Activated naive CD8-positive, alpha-beta T cell treated with anti-CD3 and anti-CD28 coated beads, Interleukin-2, amount 10 ng/mL, durations not matched to agents 7 days and 5 days (primary cell): ENCODE measurements around the gene SLC7A4. TPM values are rescaled to one million over a fixed set of nuclear protein-coding genes. Genes with fewer than 3 reads are reported as not detected.
"Not testable (repeated sequence)": the region's sequence is repeated elsewhere in the genome, so short reads cannot be mapped to it uniquely, and the experiment has no call there.

Source experiments
- ATAC-seq: fragments of 150-1000 bp; cut with Tn5 transposase; one replicate; pipeline ENCODE4 v1.10.0; 2021; ENCODE audit warnings: low read depth, moderate library complexity
- POLR2A ChIA-PET: fragments of 350-600 bp; sonication (Branson Sonifier 250); formaldehyde crosslinking; loops from one replicate; lab custom pipeline; 2021; ENCODE audit warnings: antibody characterized with exemption; lab: Charles Lee
- DNase-seq: peaks from one replicate; pipeline ENCODE4 v3.0.0; 2021
- H3K27ac Mint-ChIP-seq: one replicate; pipeline ENCODE4 v1.8.0; 2022; ENCODE audit warnings: mild to moderate bottlenecking, mixed read lengths
- H3K27me3 Mint-ChIP-seq: one replicate; pipeline ENCODE4 v1.8.0; 2022; ENCODE audit warnings: mild to moderate bottlenecking, moderate library complexity, mixed read lengths
- H3K36me3 Mint-ChIP-seq: one replicate; pipeline ENCODE4 v1.8.0; 2021; ENCODE audit warnings: mild to moderate bottlenecking, mixed read lengths
- H3K4me1 Mint-ChIP-seq: one replicate; pipeline ENCODE4 v1.8.0; 2021; ENCODE audit warnings: mixed read lengths
- H3K4me3 Mint-ChIP-seq: one replicate; pipeline ENCODE4 v1.8.0; 2022; ENCODE audit warnings: mild to moderate bottlenecking, moderate library complexity, mixed read lengths
- H3K9me3 Mint-ChIP-seq: one replicate; pipeline ENCODE4 v1.8.0; 2021; ENCODE audit warnings: mixed read lengths
- total RNA-seq, 2 experiments: library from RNA; stranded (reverse); gene quantifications; one replicate each; pipeline ENCODE4 v1.2.3, GENCODE V29; 2021

SLC7A4 gene
- 1 to 10 TPM in 1 of 2 experiments, under 1 TPM in 1; 0.79 to 1.2 TPM for total RNA-seq

GRCh38 chr22:21032037-21032867 lies at the start of gene SLC7A4:
Gene SLC7A4 (minus strand): TSS chr22:21032561. CDS start chr22:21031812, 749 bp downstream.
- Mint-ChIP-seq H3K4me3 (peak within 1 kb of the TSS; percentile 51), H3K27me3 (peaks cover 40% of the 10 kb centered on the region), H3K36me3 (no peaks in the 10 kb centered on the region), H3K27ac (no peak within 1 kb of the TSS), H3K9me3 (no peaks in the 10 kb centered on the region), H3K4me1 (peaks cover 5% of the 10 kb centered on the region)
- ATAC-seq, result peak; percentile 52
- DNase-seq, result no peak
- POLR2A ChIA-PET, result interaction anchor here (0.8 kb wide), 1 partner anchor 30 kb away, joined by 4 read pairs; the partner anchor contains the start of gene THAP7

GRCh38 chr22:21080435-21081137 lies 48.2 kb upstream of the SLC7A4 start:
- Mint-ChIP-seq H3K4me1 (no peaks in the 10 kb centered on the region), H3K36me3 (no peaks in the 10 kb centered on the region), H3K27me3 (peaks cover 5% of the 10 kb centered on the region), H3K9me3 (no peaks in the 10 kb centered on the region), H3K27ac (no peak overlapping the region), H3K4me3 (no peak overlapping the region)
- ATAC-seq (no peak), DNase-seq (no peak)
- POLR2A ChIA-PET, result no interaction called here

GRCh38 chr22:21079493-21079892 lies 47.1 kb upstream of the SLC7A4 start:
- ATAC-seq (no peak), DNase-seq (no peak)
- Mint-ChIP-seq H3K27ac (no peak overlapping the region), H3K4me3 (no peak overlapping the region), H3K36me3 (no peaks in the 10 kb centered on the region), H3K4me1 (no peaks in the 10 kb centered on the region), H3K27me3 (peaks cover under 1% of the 10 kb centered on the region), H3K9me3 (no peaks in the 10 kb centered on the region)
- POLR2A ChIA-PET, result no interaction called here

GRCh38 chr22:21078916-21079315 lies 46.6 kb upstream of the SLC7A4 start:
- DNase-seq (no peak), ATAC-seq (no peak)
- no peaks in the 10 kb centered on the region for H3K36me3 Mint-ChIP-seq
- no peak overlapping the region for H3K4me3 Mint-ChIP-seq
- POLR2A ChIA-PET, result no interaction called here
- no peaks in the 10 kb centered on the region for H3K4me1 Mint-ChIP-seq
- no peaks in the 10 kb centered on the region for H3K9me3 Mint-ChIP-seq
- no peak overlapping the region for H3K27ac Mint-ChIP-seq
- H3K27me3 Mint-ChIP-seq, result no peaks in the 10 kb centered on the region

GRCh38 chr22:21077884-21078508 lies 45.6 kb upstream of the SLC7A4 start:
- Mint-ChIP-seq H3K27me3 (no peaks in the 10 kb centered on the region), H3K4me1 (no peaks in the 10 kb centered on the region), H3K9me3 (no peaks in the 10 kb centered on the region), H3K4me3 (no peak overlapping the region), H3K27ac (no peak overlapping the region), H3K36me3 (no peaks in the 10 kb centered on the region)
- DNase-seq (no peak), ATAC-seq (no peak)
- POLR2A ChIA-PET, result no interaction called here

GRCh38 chr22:21076912-21077625 lies 44.7 kb upstream of the SLC7A4 start:
- ATAC-seq (no peak), DNase-seq (no peak)
- Mint-ChIP-seq H3K36me3 (no peaks in the 10 kb centered on the region), H3K9me3 (no peaks in the 10 kb centered on the region), H3K4me1 (no peaks in the 10 kb centered on the region), H3K27ac (no peak overlapping the region), H3K27me3 (no peaks in the 10 kb centered on the region), H3K4me3 (no peak overlapping the region)
- POLR2A ChIA-PET, result interaction anchor here (0.6 kb wide), 1 partner anchor 53 kb away, joined by 3 read pairs; no protein-coding TSS in a partner anchor

GRCh38 chr22:21075516-21076138 lies 43.3 kb upstream of the SLC7A4 start:
- no peaks in the 10 kb centered on the region for H3K9me3 Mint-ChIP-seq
- no peaks in the 10 kb centered on the region for H3K27me3 Mint-ChIP-seq
- H3K27ac Mint-ChIP-seq, result no peak overlapping the region
- POLR2A ChIA-PET, result no interaction called here
- H3K4me1 Mint-ChIP-seq, result no peaks in the 10 kb centered on the region
- H3K36me3 Mint-ChIP-seq, result no peaks in the 10 kb centered on the region
- DNase-seq (no peak), ATAC-seq (no peak)
- H3K4me3 Mint-ChIP-seq, result no peak overlapping the region

GRCh38 chr22:21074102-21074715 lies 41.8 kb upstream of the SLC7A4 start:
- H3K4me1 Mint-ChIP-seq, result no peaks in the 10 kb centered on the region
- no peak overlapping the region for H3K27ac Mint-ChIP-seq
- POLR2A ChIA-PET, result no interaction called here
- peaks cover 3% of the 10 kb centered on the region for H3K27me3 Mint-ChIP-seq
- no peak overlapping the region for H3K4me3 Mint-ChIP-seq
- H3K36me3 Mint-ChIP-seq, result no peaks in the 10 kb centered on the region
- DNase-seq (no peak), ATAC-seq (no peak)
- H3K9me3 Mint-ChIP-seq, result no peaks in the 10 kb centered on the region

GRCh38 chr22:21073482-21073881 lies 41.1 kb upstream of the SLC7A4 start:
- Mint-ChIP-seq H3K27ac (no peak overlapping the region), H3K4me1 (no peaks in the 10 kb centered on the region), H3K36me3 (no peaks in the 10 kb centered on the region), H3K4me3 (no peak overlapping the region), H3K27me3 (peaks cover 3% of the 10 kb centered on the region), H3K9me3 (no peaks in the 10 kb centered on the region)
- ATAC-seq (no peak), DNase-seq (no peak)
- POLR2A ChIA-PET, result no interaction called here

GRCh38 chr22:21073023-21073422 lies 40.7 kb upstream of the SLC7A4 start:
- no peak for ATAC-seq
- Mint-ChIP-seq H3K4me3 (no peak overlapping the region), H3K27ac (no peak overlapping the region), H3K36me3 (no peaks in the 10 kb centered on the region), H3K27me3 (peaks cover 3% of the 10 kb centered on the region), H3K9me3 (no peaks in the 10 kb centered on the region), H3K4me1 (peaks cover 2% of the 10 kb centered on the region)
- POLR2A ChIA-PET, result no interaction called here
- no peak for DNase-seq

GRCh38 chr22:21071796-21072195 lies 39.4 kb upstream of the SLC7A4 start:
- H3K4me1 Mint-ChIP-seq, H3K27me3 Mint-ChIP-seq, H3K9me3 Mint-ChIP-seq, H3K36me3 Mint-ChIP-seq, DNase-seq, ATAC-seq, H3K27ac Mint-ChIP-seq, POLR2A ChIA-PET, H3K4me3 Mint-ChIP-seq: not testable (repeated sequence)
